K562 (cell line): Measurements from ENCODE around the gene DDR2. TPM values are rescaled to one million over a fixed set of nuclear protein-coding genes. Genes with fewer than 3 reads are reported as not detected.

Experiments
- ADNP ChIP-seq: fragments of 200-800 bp; sonication (Bioruptor generic); IDR thresholded peaks from 2 replicates; pipeline ENCODE4 v1.6.1; 2016; ENCODE audit warnings: missing genetic modification characterization, missing compliant biosample characterization
- BRD9 ChIP-seq: fragments of 450-650 bp; IDR thresholded peaks from 2 replicates; pipeline ENCODE4 v1.6.1; 2018; ENCODE audit warnings: low read depth; ENCODE audit not compliant: partially characterized antibody
- CUX1 ChIP-seq: fragments of 200-800 bp; sonication (Bioruptor generic); IDR thresholded peaks from 2 replicates; pipeline ENCODE4 v1.6.1; 2016; ENCODE audit warnings: missing genetic modification characterization, missing compliant biosample characterization
- DPF2 ChIP-seq: fragments of 450-650 bp; IDR thresholded peaks from 2 replicates; pipeline ENCODE4 v1.6.1; 2016
- HDAC1 ChIP-seq, 2 experiments: fragments of 450-650 bp; IDR thresholded peaks; 2 replicates each; pipeline ENCODE4 v1.6.1; 2016 to 2017; ENCODE audit warnings: inconsistent platforms in 1 of 2, mild to moderate bottlenecking in 1 of 2, moderate library complexity in 1 of 2
- IRF2 ChIP-seq: sonication (generic); formaldehyde crosslinking; IDR thresholded peaks from 2 replicates; pipeline ENCODE4 v1.8.1; 2022; ENCODE audit warnings: mild to moderate bottlenecking, missing genetic modification reagents
- L3MBTL2 ChIP-seq: fragments of 450-650 bp; IDR thresholded peaks from 2 replicates; pipeline ENCODE4 v1.6.1; 2016; ENCODE audit warnings: mild to moderate bottlenecking, moderate library complexity
- MAZ ChIP-seq, 2 experiments: fragments of 450-650 bp in 1 of 2; sonication (generic) in 1 of 2; formaldehyde crosslinking; IDR thresholded peaks in 1 of 2; conservative IDR thresholded peaks in 1 of 2; 2 replicates each; pipeline versions ENCODE4 v1.4.0 to v1.5.0; 2020; ENCODE audit warnings: mild to moderate bottlenecking in 1 of 2, missing genetic modification reagents in 1 of 2
- MITF ChIP-seq: IDR thresholded peaks from 2 replicates; pipeline ENCODE4 v1.6.1; 2014; ENCODE audit warnings: antibody characterized with exemption
- POLR2AphosphoS5 ChIP-seq: IDR thresholded peaks from 2 replicates; pipeline ENCODE4 v1.6.1; 2011; ENCODE audit warnings: mild to moderate bottlenecking, low read depth, low read length, moderate library complexity; ENCODE audit not compliant: control insufficient read depth, insufficient read depth
- RFX7 ChIP-seq: fragments of 250-450 bp; sonication (Bioruptor Pico); IDR thresholded peaks from 2 replicates; pipeline ENCODE4 v1.5.1; 2021; ENCODE audit warnings: mild to moderate bottlenecking
- RHOXF2B ChIP-seq: fragments of 250-450 bp; sonication (Bioruptor Pico); conservative IDR thresholded peaks from 2 replicates; pipeline ENCODE4 v1.5.1; 2021
- TCF7L2 ChIP-seq: fragments of 150-350 bp; IDR thresholded peaks from 2 replicates; pipeline ENCODE4 v1.6.1; 2016; ENCODE audit warnings: low read depth, mild to moderate bottlenecking, low read length, moderate library complexity
- TEAD1 ChIP-seq, 2 experiments: fragments of 450-650 bp in 1 of 2; sonication (generic) in 1 of 2; formaldehyde crosslinking; IDR thresholded peaks; 2 replicates each; pipeline versions ENCODE4 v1.4.0 to v1.8.0; 2020 to 2022; ENCODE audit warnings: mild to moderate bottlenecking in 2 of 2, missing genetic modification reagents in 1 of 2
- TFAM ChIP-seq: fragments of 250-450 bp; sonication (Bioruptor Pico); conservative IDR thresholded peaks from 2 replicates; pipeline ENCODE4 v1.5.0; 2021; ENCODE audit warnings: mild to moderate bottlenecking, moderate library complexity
- VEZF1 ChIP-seq: fragments of 200-800 bp; sonication (Bioruptor generic); IDR thresholded peaks from 2 replicates; pipeline ENCODE4 v1.6.1; 2017; ENCODE audit warnings: missing genetic modification characterization, missing compliant biosample characterization
- ZNF644 ChIP-seq: fragments of 200-800 bp; sonication (Bioruptor generic); IDR thresholded peaks from 2 replicates; pipeline ENCODE4 v1.6.1; 2016; ENCODE audit warnings: low read depth, missing genetic modification characterization, missing compliant biosample characterization
- ZNF740 ChIP-seq, 3 experiments: fragments of 200-800 bp in 1 of 3; sonication (Bioruptor generic) in 1 of 3; sonication (generic) in 1 of 3; formaldehyde crosslinking in 1 of 3; IDR thresholded peaks; 2 replicates each; pipeline versions ENCODE4 v1.6.1 to v1.8.0; 2016 to 2022; ENCODE audit warnings: mild to moderate bottlenecking in 2 of 3, missing compliant biosample characterization in 2 of 3, missing genetic modification characterization in 2 of 3, missing genetic modification reagents in 1 of 3
- polyA plus RNA-seq, 8 experiments: library from polyadenylated mRNA; depleted of rRNA in 4 of 8; stranded (reverse) in 5 of 8; unstranded in 3 of 8; fragments of >200 nt; fragmentation: Nextera tagmentation in 2 of 8; fragmentation: Illumina TruSeq in 1 of 8; extraction: Ambion mirVana in 2 of 8; extraction: Trizol in 1 of 8; gene quantifications; 2 replicates each; pipeline versions ENCODE4 v1.2.1 to v1.2.3, GENCODE V29; 2011 to 2014; ENCODE audit warnings: inconsistent platforms in 1 of 8, missing spikeins in 1 of 8
- total RNA-seq, 7 experiments: library from RNA; depleted of rRNA in 6 of 7; stranded (reverse); fragments of >200 nt in 6 of 7; fragmentation: Illumina TruSeq in 2 of 7; extraction: Trizol in 2 of 7; gene quantifications; 2 replicates each; pipeline versions ENCODE4 v1.2.1 to v1.2.3, GENCODE V29; 2011 to 2021; ENCODE audit warnings: low replicate concordance in 1 of 7

Gene DDR2
- total and polyA plus RNA-seq, 9 of the 15 experiments (the other 6 are each of a cell fraction or from before 2014, with no cell fraction given): 0.36 to 2.0 (median 1.1) TPM

- TF ChIP-seq CUX1 (CRISPR knock-in tag) (0 out of 2 replicates have a peak, but pooled peaks have one; percentile 26), RHOXF2B (CRISPR knock-in tag) (no peak), TFAM (CRISPR knock-in tag) (no peak), POLR2AphosphoS5 (no peak), VEZF1 (CRISPR knock-in tag) (peak; percentile 66), TCF7L2 (no peak), ADNP (tag) (no peak), RFX7 (CRISPR knock-in tag) (no peak), MITF (peak; percentile 46; the same call in 1 of the 2 replicates), IRF2 (CRISPR knock-in tag) (no peak), MAZ (CRISPR knock-in tag; conservative IDR thresholded peaks at IDR 0.05 in 1 of 2, IDR thresholded peaks at IDR 0.05 in 1 of 2) (0 out of 4 replicates have a peak, but pooled peaks of 1 of the 2 experiments have one; percentile 31), DPF2 (peak; percentile 24; the same call in 1 of the 2 replicates), BRD9 (peak; percentile 41), L3MBTL2 (peak; percentile 49), TEAD1 (CRISPR knock-in tag; IDR thresholded peaks at IDR 0.05) (no peak), HDAC1 (IDR thresholded peaks at IDR 0.05) (0 out of 4 replicates have a peak, but pooled peaks of 1 of the 2 experiments have one; percentile 8), ZNF644 (tag) (0 out of 2 replicates have a peak, but pooled peaks have one; percentile 68), ZNF740 (CRISPR knock-in tag; IDR thresholded peaks at IDR 0.05) (no peak), ZNF740 (tag; IDR thresholded peaks at IDR 0.05) (peak in 1 of 2 experiments; percentile 64; a peak in 1 of 4 replicates)
These were observed 595 bp upstream of the DDR2 start (continued) for GRCh38 chr1:162631546-162632191.
